Testis (tissue), 2 donors: ENCODE results near the gene FKBP10.

Experiments used
- POLR2A ChIP-seq: fragments of 450-650 bp; IDR thresholded peaks from one replicate; pipeline ENCODE4 v1.6.1; 2017; ENCODE audit warnings: antibody characterized with exemption, mild to moderate bottlenecking, moderate library complexity
- TF ChIP-seq, protein P1 (sequence below), 3 experiments: fragments of 450-650 bp in 2 of 3; fragments of 200-600 bp in 1 of 3; sonication (generic) in 1 of 3; IDR thresholded peaks; one replicate each; pipeline ENCODE4 v1.5.1; 2016 to 2019; ENCODE audit warnings: antibody characterized with exemption in 3 of 3, mild to moderate bottlenecking in 2 of 3, moderate library complexity in 1 of 3

DNA sequence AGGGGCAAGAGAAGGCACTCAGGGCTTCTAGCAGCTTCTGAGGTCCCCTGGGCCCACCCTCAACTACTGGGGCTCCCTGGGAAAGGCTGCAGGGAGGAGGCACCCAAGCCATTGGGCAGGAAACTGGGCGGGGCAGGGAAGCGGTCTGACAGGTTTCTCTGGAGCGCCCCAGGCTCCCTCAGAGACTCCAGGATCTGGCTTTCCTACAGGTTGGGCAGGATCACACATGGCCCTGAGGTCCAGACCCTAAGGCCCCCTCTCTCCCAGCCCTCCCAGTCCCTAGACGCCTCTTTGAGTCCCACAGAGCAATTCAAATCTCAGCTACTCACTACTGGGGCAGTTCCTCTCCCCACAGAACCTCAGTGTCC, 40.6 kb upstream of the FKBP10 start:
- TF ChIP-seq, protein P1, sequence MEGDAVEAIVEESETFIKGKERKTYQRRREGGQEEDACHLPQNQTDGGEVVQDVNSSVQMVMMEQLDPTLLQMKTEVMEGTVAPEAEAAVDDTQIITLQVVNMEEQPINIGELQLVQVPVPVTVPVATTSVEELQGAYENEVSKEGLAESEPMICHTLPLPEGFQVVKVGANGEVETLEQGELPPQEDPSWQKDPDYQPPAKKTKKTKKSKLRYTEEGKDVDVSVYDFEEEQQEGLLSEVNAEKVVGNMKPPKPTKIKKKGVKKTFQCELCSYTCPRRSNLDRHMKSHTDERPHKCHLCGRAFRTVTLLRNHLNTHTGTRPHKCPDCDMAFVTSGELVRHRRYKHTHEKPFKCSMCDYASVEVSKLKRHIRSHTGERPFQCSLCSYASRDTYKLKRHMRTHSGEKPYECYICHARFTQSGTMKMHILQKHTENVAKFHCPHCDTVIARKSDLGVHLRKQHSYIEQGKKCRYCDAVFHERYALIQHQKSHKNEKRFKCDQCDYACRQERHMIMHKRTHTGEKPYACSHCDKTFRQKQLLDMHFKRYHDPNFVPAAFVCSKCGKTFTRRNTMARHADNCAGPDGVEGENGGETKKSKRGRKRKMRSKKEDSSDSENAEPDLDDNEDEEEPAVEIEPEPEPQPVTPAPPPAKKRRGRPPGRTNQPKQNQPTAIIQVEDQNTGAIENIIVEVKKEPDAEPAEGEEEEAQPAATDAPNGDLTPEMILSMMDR (IDR thresholded peaks at IDR 0.05) = no peak
- no peak for TF ChIP-seq POLR2A
